DLD1 (cell line): ENCODE results near the gene ZCCHC17.

Experiments
- in situ Hi-C: cut with HindIII; loops from 2 replicates; pipeline ENCODE4 v1.10.0; 2017; ENCODE audit warnings: low sequenced_read_pairs

ZCCHC17 gene

DNA sequence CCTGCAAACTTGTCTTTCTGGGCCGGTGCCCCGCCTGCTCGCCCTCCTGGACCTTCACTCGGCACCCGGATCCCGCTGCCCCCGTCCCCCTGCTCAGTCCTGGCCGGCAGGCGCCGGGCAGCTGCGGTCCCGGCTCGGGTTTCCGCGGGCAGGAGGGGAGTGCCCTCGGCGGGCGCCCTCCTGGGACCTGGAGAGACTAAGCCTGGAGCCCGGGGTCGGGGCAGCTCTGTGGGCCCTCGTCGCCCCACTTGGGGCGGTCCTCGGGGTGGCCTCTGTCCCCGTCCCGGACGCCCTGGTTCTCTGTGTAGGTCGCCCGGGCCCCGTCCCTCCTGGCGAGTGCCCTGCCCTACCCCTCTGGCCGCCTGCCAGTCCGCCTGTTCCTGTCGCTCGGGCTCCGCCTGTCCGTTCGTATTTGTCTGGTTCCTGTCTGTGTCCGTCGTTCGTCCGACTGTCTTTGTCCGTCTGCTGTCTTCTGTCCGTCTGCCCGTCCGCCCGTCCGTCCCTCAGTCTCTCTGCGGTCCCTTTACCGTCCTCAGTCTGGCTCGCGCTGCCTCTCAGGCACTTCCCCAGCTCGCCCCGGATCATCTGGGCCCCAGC is 116.7 kb downstream of the ZCCHC17 start:
- in situ Hi-C loops, result no loop called here
